ENCODE data around the gene TMCC2. TPM values are rescaled to one million over a fixed set of nuclear protein-coding genes. Genes with fewer than 3 reads are reported as not detected.

TMCC2 gene
- total RNA-seq, 1 experiment from 2014 or later = 3.1 TPM

DNA sequence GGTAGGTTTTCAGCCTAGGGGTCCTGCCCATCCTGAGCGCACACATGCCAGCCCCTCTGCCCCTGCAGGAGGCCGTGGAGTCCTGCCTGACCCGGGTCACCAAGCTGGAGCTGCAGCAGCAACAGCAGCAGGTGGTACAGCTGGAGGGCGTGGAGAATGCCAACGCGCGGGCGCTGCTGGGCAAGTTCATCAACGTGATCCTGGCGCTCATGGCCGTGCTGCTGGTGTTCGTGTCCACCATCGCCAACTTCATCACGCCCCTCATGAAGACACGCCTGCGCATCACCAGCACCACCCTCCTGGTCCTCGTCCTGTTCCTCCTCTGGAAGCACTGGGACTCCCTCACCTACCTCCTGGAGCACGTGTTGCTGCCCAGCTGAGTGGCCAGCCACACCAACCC is 44.0 kb downstream of the TMCC2 start:
- POLR2A ChIA-PET = no interaction called here
- CTCF ChIA-PET = interaction anchor here (0.7 to 5.7 kb wide), 6 partner anchors 26 to 65 kb away, joined by 3 to 149 read pairs (median 4); no protein-coding TSS in a partner anchor
- peaks cover 34% of the 10 kb centered on the region for H3K4me1 ChIP-seq (ENCODE audit: control insufficient read depth, insufficient read depth, low read length)
- intact Hi-C loops (cut with micrococcal nuclease; ENCODE audit: unreplicated experiment) (loop anchor here (2.0 kb wide), 1 partner anchor 29 kb away; no protein-coding TSS in a partner anchor), in situ Hi-C loops (cut with HindIII; ENCODE audit: low pct_unique_long_range_greater_than_20kb, low sequenced_read_pairs) (no loop called here)
- H3K4me3 ChIP-seq (ENCODE audit: low read depth in 2 of 2, low read length in 2 of 2) = no peak overlapping the region
- TF ChIP-seq TCF7L2 (IDR thresholded peaks at IDR 0.05; ENCODE audit: low read depth, low read length) (no peak), SIN3A (IDR thresholded peaks at IDR 0.05; ENCODE audit: borderline replicate concordance, insufficient read depth, low read depth, low read length) (no peak), POLR2AphosphoS5 (IDR thresholded peaks at IDR 0.05; ENCODE audit: low read depth, low read length) (no peak)
- TF ChIP-seq, protein P1, sequence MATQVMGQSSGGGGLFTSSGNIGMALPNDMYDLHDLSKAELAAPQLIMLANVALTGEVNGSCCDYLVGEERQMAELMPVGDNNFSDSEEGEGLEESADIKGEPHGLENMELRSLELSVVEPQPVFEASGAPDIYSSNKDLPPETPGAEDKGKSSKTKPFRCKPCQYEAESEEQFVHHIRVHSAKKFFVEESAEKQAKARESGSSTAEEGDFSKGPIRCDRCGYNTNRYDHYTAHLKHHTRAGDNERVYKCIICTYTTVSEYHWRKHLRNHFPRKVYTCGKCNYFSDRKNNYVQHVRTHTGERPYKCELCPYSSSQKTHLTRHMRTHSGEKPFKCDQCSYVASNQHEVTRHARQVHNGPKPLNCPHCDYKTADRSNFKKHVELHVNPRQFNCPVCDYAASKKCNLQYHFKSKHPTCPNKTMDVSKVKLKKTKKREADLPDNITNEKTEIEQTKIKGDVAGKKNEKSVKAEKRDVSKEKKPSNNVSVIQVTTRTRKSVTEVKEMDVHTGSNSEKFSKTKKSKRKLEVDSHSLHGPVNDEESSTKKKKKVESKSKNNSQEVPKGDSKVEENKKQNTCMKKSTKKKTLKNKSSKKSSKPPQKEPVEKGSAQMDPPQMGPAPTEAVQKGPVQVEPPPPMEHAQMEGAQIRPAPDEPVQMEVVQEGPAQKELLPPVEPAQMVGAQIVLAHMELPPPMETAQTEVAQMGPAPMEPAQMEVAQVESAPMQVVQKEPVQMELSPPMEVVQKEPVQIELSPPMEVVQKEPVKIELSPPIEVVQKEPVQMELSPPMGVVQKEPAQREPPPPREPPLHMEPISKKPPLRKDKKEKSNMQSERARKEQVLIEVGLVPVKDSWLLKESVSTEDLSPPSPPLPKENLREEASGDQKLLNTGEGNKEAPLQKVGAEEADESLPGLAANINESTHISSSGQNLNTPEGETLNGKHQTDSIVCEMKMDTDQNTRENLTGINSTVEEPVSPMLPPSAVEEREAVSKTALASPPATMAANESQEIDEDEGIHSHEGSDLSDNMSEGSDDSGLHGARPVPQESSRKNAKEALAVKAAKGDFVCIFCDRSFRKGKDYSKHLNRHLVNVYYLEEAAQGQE (IDR thresholded peaks at IDR 0.05; ENCODE audit: insufficient read depth in 1 of 2, low read depth in 2 of 2, low read length in 1 of 2) = no peak
- no peak for DNase-seq (ENCODE audit: low read depth, low spot score)
- no peak for ATAC-seq
- H3K27me3 ChIP-seq (ENCODE audit: control insufficient read depth, insufficient read depth, low read length) = no peaks in the 10 kb centered on the region
- H3K27ac ChIP-seq (ENCODE audit: low read length) = no peak overlapping the region
- BruUV-seq (replicated peaks) = no TSS peak
- H3K36me3 ChIP-seq (ENCODE audit: control insufficient read depth, insufficient read depth, low read length) = no peaks in the 10 kb centered on the region
- H3K9me3 ChIP-seq (ENCODE audit: control insufficient read depth, insufficient read depth, low read depth, low read length) = no peaks in the 10 kb centered on the region

GRCh38 chr1:205272536-205272935 is 44.8 kb downstream of the TMCC2 start:
- ChIA-PET POLR2A (no interaction called here), CTCF (interaction anchor here (1.4 to 5.7 kb wide), 3 partner anchors 46 to 63 kb away, joined by 3 to 149 read pairs (median 3); no protein-coding TSS in a partner anchor)
- intact Hi-C loops (cut with micrococcal nuclease; ENCODE audit: unreplicated experiment) = loop anchor here (2.0 kb wide), 1 partner anchor 28 kb away; no protein-coding TSS in a partner anchor
- Histone ChIP-seq H3K9me3 (ENCODE audit: control insufficient read depth, insufficient read depth, low read depth, low read length) (no peaks in the 10 kb centered on the region), H3K36me3 (ENCODE audit: control insufficient read depth, insufficient read depth, low read length) (no peaks in the 10 kb centered on the region), H3K27me3 (ENCODE audit: control insufficient read depth, insufficient read depth, low read length) (no peaks in the 10 kb centered on the region), H3K4me1 (ENCODE audit: control insufficient read depth, insufficient read depth, low read length) (peaks cover 34% of the 10 kb centered on the region), H3K4me3 (ENCODE audit: low read depth in 2 of 2, low read length in 2 of 2) (no peak overlapping the region), H3K27ac (ENCODE audit: low read length) (no peak overlapping the region)
- DNase-seq (ENCODE audit: low read depth, low spot score) = no peak
- no peak for ATAC-seq
- TF ChIP-seq CTCF (IDR thresholded peaks at IDR 0.05) = no peak
- TF ChIP-seq SIN3A (IDR thresholded peaks at IDR 0.05; ENCODE audit: borderline replicate concordance, insufficient read depth, low read depth, low read length) = no peak
- no peak for TF ChIP-seq TCF7L2 (IDR thresholded peaks at IDR 0.05; ENCODE audit: low read depth, low read length)
- no peak for TF ChIP-seq POLR2AphosphoS5 (IDR thresholded peaks at IDR 0.05; ENCODE audit: low read depth, low read length)
- TF ChIP-seq, protein P1 (IDR thresholded peaks at IDR 0.05; ENCODE audit: insufficient read depth in 1 of 2, low read depth in 2 of 2, low read length in 1 of 2) = no peak
- no TSS peak for BruUV-seq (replicated peaks)
- in situ Hi-C loops (cut with HindIII; ENCODE audit: low pct_unique_long_range_greater_than_20kb, low sequenced_read_pairs) = no loop called here
